Left lung (tissue), 10 donors: ENCODE data around the gene LPAR2. TPM values are rescaled to one million over a fixed set of nuclear protein-coding genes. Genes with fewer than 3 reads are reported as not detected.

ENCODE experiments used
- ATAC-seq: fragments of 200-7000 bp; cut with Tn5 transposase; one replicate; pipeline ENCODE4 v1.9.1; 2020; ENCODE audit warnings: moderate library complexity
- DNase-seq, 4 donors: peaks; one replicate each; pipeline ENCODE4 v3.0.0-alpha.2; 2013 to 2020
- H3K27ac ChIP-seq, 2 donors: fragments of 200-600 bp; sonication (generic) in 1 of 2; one replicate each; pipeline versions ENCODE4 v1.5.0 to v1.8.0; 2020 to 2021
- H3K27me3 ChIP-seq, 2 donors: fragments of 200-600 bp; sonication (generic) in 1 of 2; one replicate each; pipeline versions ENCODE4 v1.5.0 to v1.8.0; 2020 to 2021
- H3K36me3 ChIP-seq, 2 donors: fragments of 200-600 bp; sonication (generic) in 1 of 2; one replicate each; pipeline versions ENCODE4 v1.5.0 to v1.8.0; 2020 to 2021
- H3K4me1 ChIP-seq, 2 donors: fragments of 200-600 bp; one replicate each; pipeline ENCODE4 v1.8.0; 2021
- H3K4me3 ChIP-seq, 2 donors: fragments of 200-600 bp; sonication (generic) in 1 of 2; one replicate each; pipeline versions ENCODE4 v1.5.0 to v1.8.0; 2020 to 2021; ENCODE audit warnings: mild to moderate bottlenecking in 1 of 2
- H3K9me3 ChIP-seq, 2 donors: fragments of 200-600 bp; sonication (generic) in 1 of 2; one replicate each; pipeline versions ENCODE4 v1.5.0 to v1.8.0; 2020 to 2021
- CTCF ChIP-seq, 2 donors: fragments of 200-600 bp; sonication (generic) in 1 of 2; IDR thresholded peaks; one replicate each; pipeline versions ENCODE4 v1.5.0 to v1.8.0; 2021; ENCODE audit warnings: antibody characterized with exemption in 2 of 2
- intact Hi-C, 2 donors: fragments of 100-400 bp; cut with DNase I; formaldehyde crosslinking; loops; one replicate each; pipeline versions ENCODE4 v1.11.2 to v1.14.2; 2022
- polyA plus RNA-seq, 6 donors: library from polyadenylated mRNA; unstranded; fragments of 120-200 nt; gene quantifications; one replicate each; pipeline ENCODE4 v1.2.1, GENCODE V29; 2013; ENCODE audit not compliant: insufficient read length in 6 of 6
- total RNA-seq, 2 donors: library from RNA; stranded (reverse); fragmentation: NEBNext Ultra II Directional; extraction: Animal tissue kit (Norgen Biotek cat#: 25700); gene quantifications; one replicate each; pipeline ENCODE4 v1.2.1, GENCODE V29; 2021
- donor health status: DM: no; HTN: yes; CAD: no.
- donor health status: DM: no; HTN: no; CAD: no.

The LPAR2 gene
- total and polyA plus RNA-seq, 8 donors = 16.1 to 60.8 (median 41.6) TPM

- Histone ChIP-seq H3K27ac (no peak overlapping the region), H3K4me3 (no peak overlapping the region), H3K36me3 (peaks cover 0 to 100% of the 10 kb centered on the region in 2 donors), H3K4me1 (no peaks in the 10 kb centered on the region), H3K9me3 (no peaks in the 10 kb centered on the region), H3K27me3 (no peaks in the 10 kb centered on the region)
- intact Hi-C loops = loop anchor here in 1 of 2 donors (5.0 kb wide), 1 partner anchor 117 kb away; no protein-coding TSS in a partner anchor
- peak in 1 of 4 donors; percentile 22 for DNase-seq
- no peak for ATAC-seq
- no peak for TF ChIP-seq CTCF (IDR thresholded peaks at IDR 0.05)
These were observed 21.1 kb upstream of the LPAR2 start for GRCh38 chr19:19649155-19649554.

GRCh38 chr19:19647037-19647835 lies 19.2 kb upstream of the LPAR2 start:
- DNase-seq = peak in 1 of 4 donors; percentile 77
- Histone ChIP-seq H3K27ac (no peak overlapping the region), H3K27me3 (no peaks in the 10 kb centered on the region), H3K4me3 (no peak overlapping the region), H3K4me1 (peaks cover 0 to 10% of the 10 kb centered on the region in 2 donors), H3K9me3 (no peaks in the 10 kb centered on the region), H3K36me3 (peaks cover 0 to 81% of the 10 kb centered on the region in 2 donors)
- intact Hi-C loops = loop anchor here in 1 of 2 donors (5.0 kb wide), 1 partner anchor 115 kb away; no protein-coding TSS in a partner anchor
- no peak for TF ChIP-seq CTCF (IDR thresholded peaks at IDR 0.05)
- ATAC-seq = no peak

GRCh38 chr19:19645233-19645870 lies 17.3 kb upstream of the LPAR2 start:
- peaks cover 0 to 76% of the 10 kb centered on the region in 2 donors for H3K36me3 ChIP-seq
- intact Hi-C loops = loop anchor here in 1 of 2 donors (5.0 kb wide), 1 partner anchor 113 kb away; no protein-coding TSS in a partner anchor
- peak in 1 of 4 donors; percentile 61 for DNase-seq

GRCh38 chr19:19644054-19644388 lies 16.0 kb upstream of the LPAR2 start:
- no peak for ATAC-seq
- peak overlapping the region; percentile 83 to 91 for H3K4me3 ChIP-seq
- intact Hi-C loops = no loop called here

More at GRCh38 chr19:19645233-19645870, 17.3 kb upstream of the LPAR2 start:
- Histone ChIP-seq H3K4me3 (no peak overlapping the region), H3K9me3 (no peaks in the 10 kb centered on the region), H3K27me3 (no peaks in the 10 kb centered on the region), H3K4me1 (peaks cover 0 to 26% of the 10 kb centered on the region in 2 donors), H3K27ac (no peak overlapping the region)
- no peak for ATAC-seq
- no peak for TF ChIP-seq CTCF (IDR thresholded peaks at IDR 0.05)

More at GRCh38 chr19:19644054-19644388, 16.0 kb upstream of the LPAR2 start:
- Histone ChIP-seq H3K36me3 (peaks cover 0 to 76% of the 10 kb centered on the region in 2 donors), H3K4me1 (peaks cover 0 to 35% of the 10 kb centered on the region in 2 donors), H3K9me3 (no peaks in the 10 kb centered on the region), H3K27ac (peak overlapping the region; percentile 79 to 92), H3K27me3 (no peaks in the 10 kb centered on the region)
- TF ChIP-seq CTCF (IDR thresholded peaks at IDR 0.05) = peak; percentile 45 to 81
- DNase-seq = no peak
